Activated T-helper 2 cell treated with anti-CD3 and anti-CD28 coated beads, Interferon-gamma antibody, Interleukin-2, Interleukin-4, amounts not matched to agents 10 μg/mL and 5 μg/mL and 100 μg/mL, durations not matched to agents 14 hours and 24 hours and 36 hours (primary cell): ENCODE measurements around the gene CCDC121. TPM values are rescaled to one million over a fixed set of nuclear protein-coding genes. Genes with fewer than 3 reads are reported as not detected.

Experiments used
- DNase-seq: peaks from one replicate; pipeline ENCODE4 v3.0.0; 2021; ENCODE audit warnings: low spot score
- H3K27ac Mint-ChIP-seq: one replicate; pipeline ENCODE4 v1.8.0; 2021; ENCODE audit warnings: mixed read lengths
- H3K27me3 Mint-ChIP-seq: one replicate; pipeline ENCODE4 v1.8.0; 2021; ENCODE audit warnings: low read depth, mixed read lengths
- H3K36me3 Mint-ChIP-seq: one replicate; pipeline ENCODE4 v1.8.0; 2021; ENCODE audit warnings: low read depth, mixed read lengths
- H3K4me1 Mint-ChIP-seq: one replicate; pipeline ENCODE4 v1.8.0; 2021; ENCODE audit warnings: low read depth, mixed read lengths
- H3K4me3 Mint-ChIP-seq: one replicate; pipeline ENCODE4 v1.8.0; 2021; ENCODE audit warnings: low read depth, mild to moderate bottlenecking, moderate library complexity, mixed read lengths
- H3K9me3 Mint-ChIP-seq: one replicate; pipeline ENCODE4 v1.8.0; 2021; ENCODE audit warnings: mixed read lengths
- intact Hi-C: fragments of 100-400 bp; cut with micrococcal nuclease; formaldehyde crosslinking; loops from one replicate; pipeline ENCODE4 v1.15.1; 2023
- total RNA-seq: library from RNA; stranded (reverse); gene quantifications from 2 replicates; pipeline ENCODE4 v1.2.3, GENCODE V29; 2022

The CCDC121 gene
- total RNA-seq, 1 donor from 2014 or later: 0.73 TPM

- no peak for DNase-seq
- Mint-ChIP-seq H3K36me3 (peaks cover 72% of the 10 kb centered on the region), H3K4me3 (no peak overlapping the region), H3K9me3 (peaks cover 29% of the 10 kb centered on the region), H3K27me3 (no peaks in the 10 kb centered on the region), H3K4me1 (peaks cover 54% of the 10 kb centered on the region), H3K27ac (no peak overlapping the region)
- intact Hi-C loops: loop anchor here (5.0 to 10.0 kb wide), 2 partner anchors 94 kb away; partner anchors contain the start of genes FNDC4 and GCKR
These were observed 40.5 kb downstream of the CCDC121 start for GRCh38 chr2:27588308-27588707.

GRCh38 chr2:27587025-27587424 is 41.8 kb downstream of the CCDC121 start:
- Mint-ChIP-seq H3K4me3 (peak overlapping the region; percentile 51), H3K27ac (peak overlapping the region; percentile 87), H3K27me3 (no peaks in the 10 kb centered on the region), H3K4me1 (peaks cover 57% of the 10 kb centered on the region), H3K36me3 (peaks cover 71% of the 10 kb centered on the region), H3K9me3 (peaks cover 23% of the 10 kb centered on the region)
- DNase-seq: no peak
- intact Hi-C loops: loop anchor here (2.0 to 10.0 kb wide), 4 partner anchors 42 to 95 kb away; partner anchors contain the start of genes CCDC121, FNDC4, GCKR and GPN1

GRCh38 chr2:27584597-27584996 is 44.2 kb downstream of the CCDC121 start:
- no peak overlapping the region for H3K27ac Mint-ChIP-seq
- no peaks in the 10 kb centered on the region for H3K27me3 Mint-ChIP-seq
- peaks cover 52% of the 10 kb centered on the region for H3K36me3 Mint-ChIP-seq
- H3K4me1 Mint-ChIP-seq: peaks cover 47% of the 10 kb centered on the region
- H3K4me3 Mint-ChIP-seq: peak overlapping the region; percentile 98
- intact Hi-C loops: loop anchor here (10.0 kb wide), 1 partner anchor 90 kb away; the partner anchor contains the start of genes FNDC4 and GCKR
- no peak for DNase-seq
- peaks cover 8% of the 10 kb centered on the region for H3K9me3 Mint-ChIP-seq

- Mint-ChIP-seq H3K4me3 (peak overlapping the region; percentile 98), H3K4me1 (peaks cover 44% of the 10 kb centered on the region), H3K27me3 (peaks cover 4% of the 10 kb centered on the region), H3K27ac (peak overlapping the region; percentile 93), H3K36me3 (peaks cover 47% of the 10 kb centered on the region), H3K9me3 (peaks cover 4% of the 10 kb centered on the region)
- intact Hi-C loops: loop anchor here (10.0 kb wide), 1 partner anchor 89 kb away; the partner anchor contains the start of genes FNDC4 and GCKR
- peak; percentile 9 for DNase-seq
These were observed 45.4 kb downstream of the CCDC121 start for GRCh38 chr2:27583390-27583915.

GRCh38 chr2:27582695-27583389 is 46.0 kb downstream of the CCDC121 start, which contains the start of gene ZNF512:
Gene ZNF512 (plus strand): TSS chr2:27583042. CDS start chr2:27583113, 71 bp downstream.
- DNase-seq: peak; percentile 79
- intact Hi-C loops: loop anchor here (10.0 kb wide), 1 partner anchor 88 kb away; the partner anchor contains the start of genes FNDC4 and GCKR
- Mint-ChIP-seq H3K27ac (peak within 1 kb of the TSS; percentile 93), H3K4me3 (peak within 1 kb of the TSS; percentile 98), H3K4me1 (peaks cover 42% of the 10 kb centered on the region), H3K9me3 (peaks cover under 1% of the 10 kb centered on the region), H3K36me3 (peaks cover 40% of the 10 kb centered on the region), H3K27me3 (peaks cover 4% of the 10 kb centered on the region)

- H3K27me3 Mint-ChIP-seq: peaks cover 4% of the 10 kb centered on the region
- peak overlapping the region; percentile 98 for H3K4me3 Mint-ChIP-seq
- H3K4me1 Mint-ChIP-seq: peaks cover 38% of the 10 kb centered on the region
- no peaks in the 10 kb centered on the region for H3K9me3 Mint-ChIP-seq
- DNase-seq: peak; percentile 10
- peak overlapping the region; percentile 93 for H3K27ac Mint-ChIP-seq
- intact Hi-C loops: loop anchor here (10.0 kb wide), 1 partner anchor 87 kb away; the partner anchor contains the start of genes FNDC4 and GCKR
- peaks cover 38% of the 10 kb centered on the region for H3K36me3 Mint-ChIP-seq
These were observed 46.6 kb downstream of the CCDC121 start for GRCh38 chr2:27582129-27582694.

GRCh38 chr2:27581417-27582128 is 47.2 kb downstream of the CCDC121 start:
- no peak for DNase-seq
- H3K4me3 Mint-ChIP-seq: peak overlapping the region; percentile 14
- intact Hi-C loops: loop anchor here (10.0 kb wide), 1 partner anchor 87 kb away; the partner anchor contains the start of genes FNDC4 and GCKR
- peaks cover 31% of the 10 kb centered on the region for H3K36me3 Mint-ChIP-seq
- H3K9me3 Mint-ChIP-seq: no peaks in the 10 kb centered on the region
- peaks cover 32% of the 10 kb centered on the region for H3K4me1 Mint-ChIP-seq
- peak overlapping the region; percentile 9 for H3K27ac Mint-ChIP-seq
- peaks cover 4% of the 10 kb centered on the region for H3K27me3 Mint-ChIP-seq

Other genes starting within 250 kb of the CCDC121 start
- 11.7 and 12.8 TPM in 2 replicates for gene ZNF513, start 248.3 kb downstream of the CCDC121 start, total RNA-seq
- gene PPM1G, start 219.4 kb downstream of the CCDC121 start, total RNA-seq: 159 and 163 TPM in 2 replicates
- 98.0 and 106 TPM in 2 replicates for gene NRBP1, start 200.4 kb downstream of the CCDC121 start, total RNA-seq
- 6.2 and 7.5 TPM in 2 replicates for gene KRTCAP3, start 186.6 kb downstream of the CCDC121 start, total RNA-seq
- gene IFT172, start 139.3 kb downstream of the CCDC121 start, total RNA-seq: 16.4 and 18.8 TPM in 2 replicates
- gene FNDC4, start 133.8 kb downstream of the CCDC121 start, total RNA-seq: 0.18 and 0.30 TPM in 2 replicates
- gene GCKR, start 132.2 kb downstream of the CCDC121 start, total RNA-seq: not detected in 2 replicates
- 23.9 and 25.1 TPM in 2 replicates for gene ZNF512, start 46.0 kb downstream of the CCDC121 start, total RNA-seq
- 54.3 and 55.9 TPM in 2 replicates for gene GPN1, start within 50 bp of the CCDC121 start, total RNA-seq
- 32.5 and 37.0 TPM in 2 replicates for gene SUPT7L, start 34.6 kb upstream of the CCDC121 start, total RNA-seq
- gene SLC4A1AP, start 34.9 kb upstream of the CCDC121 start, total RNA-seq: 26.7 and 27.8 TPM in 2 replicates
- 57.7 and 58.9 TPM in 2 replicates for gene MRPL33, start 142.7 kb upstream of the CCDC121 start, total RNA-seq